DMS53 treated with DMSO at 0.1 percent for 48 hours (cell line): ENCODE results near the gene VWC2.
"Not testable (repeated sequence)": the region's sequence is repeated elsewhere in the genome, so short reads cannot be mapped to it uniquely, and the experiment has no call there.

Source experiments
- DNase-seq: peaks from one replicate; lab custom pipeline; 2025; ENCODE audit not compliant: unreplicated experiment; lab: John Stamatoyannopoulos, UW

VWC2 gene

GRCh38 chr7:49850921-49851613 lies 77.6 kb downstream of the VWC2 start:
- no peak for DNase-seq

DNA sequence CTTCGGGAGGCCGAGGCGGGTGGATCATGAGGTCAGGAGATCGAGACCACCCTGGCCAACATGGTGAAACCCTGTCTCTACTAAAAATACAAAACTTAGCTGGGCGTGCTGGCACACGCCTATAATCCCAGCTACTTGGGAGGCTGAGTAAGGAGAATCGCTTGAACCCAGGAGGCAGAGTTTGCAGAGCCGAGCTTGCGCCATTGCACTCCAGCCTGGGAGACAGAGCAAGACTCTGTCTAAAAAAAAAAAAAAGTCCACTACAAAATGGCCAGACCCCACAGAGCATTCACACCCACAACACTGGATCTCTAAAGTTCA lies 78.1 kb downstream of the VWC2 start:
- DNase-seq, result not testable (repeated sequence)

- peak; percentile 54 for DNase-seq
Observed at GRCh38 chr7:49852619-49853462, 79.4 kb downstream of the VWC2 start.

- no peak for DNase-seq
Observed at GRCh38 chr7:49855281-49855980, 82.0 kb downstream of the VWC2 start.

DNA sequence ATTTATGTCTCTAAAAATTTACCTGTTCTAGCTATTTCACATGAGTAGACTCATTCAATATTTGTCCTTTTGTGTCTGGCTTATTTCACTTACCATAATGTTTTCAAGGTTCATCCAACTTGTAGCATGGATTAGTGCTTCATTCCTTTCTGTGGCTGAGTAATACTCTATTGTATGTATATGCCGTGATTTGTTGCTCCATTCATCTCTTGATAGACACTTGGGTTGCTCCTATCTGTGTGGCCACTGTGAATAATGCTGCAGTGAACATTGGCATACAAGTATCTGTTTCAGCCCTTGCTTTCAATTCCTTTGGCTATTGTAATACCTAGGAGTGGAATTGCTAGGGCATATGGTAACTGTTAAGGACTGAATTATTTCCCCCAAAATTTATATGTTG lies 86.9 kb downstream of the VWC2 start:
- no peak for DNase-seq

DNA sequence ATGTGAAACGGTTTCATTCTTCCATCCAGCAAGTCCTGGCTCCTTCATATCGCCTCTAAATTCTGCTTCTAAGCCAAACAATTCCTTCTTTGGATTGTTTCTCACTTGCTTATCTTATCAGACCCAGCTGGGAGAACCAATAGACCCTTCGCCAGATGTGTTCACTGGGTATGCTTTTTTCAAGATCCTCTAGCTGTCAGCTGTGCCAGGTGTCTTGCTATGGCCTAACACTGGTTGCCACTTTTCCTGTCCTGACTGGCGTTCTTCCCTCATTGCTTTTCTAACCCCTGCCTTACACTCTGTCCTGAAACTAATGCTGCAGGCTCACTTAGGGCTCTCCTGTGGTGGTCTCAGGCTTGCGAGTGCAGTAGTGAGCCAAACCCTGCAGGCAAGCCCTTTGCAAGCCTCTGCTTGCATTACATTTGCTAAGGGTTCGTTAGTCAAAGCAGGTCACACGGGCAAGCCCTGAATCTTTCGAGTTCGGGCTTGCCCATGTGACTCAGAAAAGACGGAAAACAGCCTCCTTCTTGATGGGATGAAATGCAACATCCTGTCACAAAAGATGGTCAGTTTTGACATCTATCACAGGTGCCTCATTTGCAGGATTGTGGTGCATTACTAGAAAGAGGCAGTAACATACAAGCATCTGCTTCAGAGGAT lies 92.8 kb downstream of the VWC2 start:
- DNase-seq, result no peak

- no peak for DNase-seq
Observed at GRCh38 chr7:49866910-49867309, 93.5 kb downstream of the VWC2 start.

GRCh38 chr7:49873420-49873819 lies 100.0 kb downstream of the VWC2 start:
- DNase-seq, result no peak

GRCh38 chr7:49875336-49875735 lies 101.9 kb downstream of the VWC2 start:
- no peak for DNase-seq

- no peak for DNase-seq
Observed at GRCh38 chr7:49876202-49876601, 102.8 kb downstream of the VWC2 start.

- no peak for DNase-seq
Observed at GRCh38 chr7:49878089-49878488, 104.7 kb downstream of the VWC2 start.

DNA sequence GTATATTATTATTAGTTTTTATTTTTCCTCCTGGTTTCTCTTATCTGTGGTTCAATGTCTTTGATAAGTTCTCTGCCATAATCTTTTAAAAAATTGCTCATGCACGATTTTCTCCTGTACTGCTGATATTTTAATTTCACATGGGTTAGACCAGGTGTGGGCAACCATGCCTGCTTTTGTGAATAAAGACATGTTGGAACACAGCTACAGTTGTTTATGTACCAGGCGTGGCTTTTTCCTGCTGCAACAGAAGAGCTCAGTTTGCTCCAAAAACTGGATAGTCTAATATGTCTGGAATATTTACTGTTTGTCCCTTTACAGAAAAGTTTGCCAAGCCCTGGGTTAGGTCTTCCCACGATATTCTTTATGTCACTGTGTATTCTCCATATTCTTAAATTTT lies 105.2 kb downstream of the VWC2 start:
- DNase-seq, result no peak

- no peak for DNase-seq
Observed at GRCh38 chr7:49883933-49884332, 110.5 kb downstream of the VWC2 start.

GRCh38 chr7:49885593-49886285 lies 112.3 kb downstream of the VWC2 start:
- DNase-seq, result no peak

GRCh38 chr7:49892481-49892880 lies 119.0 kb downstream of the VWC2 start:
- DNase-seq, result no peak

- no peak for DNase-seq
Observed at GRCh38 chr7:49893131-49893530, 119.7 kb downstream of the VWC2 start.

DNA sequence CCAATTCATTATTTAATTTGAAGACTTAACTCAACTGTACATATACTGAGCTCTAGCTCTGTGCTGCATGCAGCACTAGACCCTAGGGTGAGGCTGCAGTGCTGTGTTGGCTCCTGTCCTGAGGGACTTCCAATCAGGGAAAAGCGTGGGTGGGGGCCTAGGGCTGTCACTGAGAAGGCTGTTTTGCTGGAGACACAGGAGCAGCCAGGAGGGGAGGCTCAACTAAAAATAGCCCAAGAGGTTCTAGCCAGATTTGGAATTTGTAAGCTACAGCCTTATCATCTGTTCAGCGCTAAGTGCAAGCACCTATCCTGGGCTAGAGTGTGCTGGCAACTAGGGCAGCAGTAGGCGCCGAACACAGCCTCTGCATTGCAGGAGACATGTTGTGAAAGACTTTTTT lies 121.1 kb downstream of the VWC2 start:
- DNase-seq, result no peak

GRCh38 chr7:49911909-49912308 lies 138.5 kb downstream of the VWC2 start:
- no peak for DNase-seq

- DNase-seq, result no peak
Observed at GRCh38 chr7:49926720-49927119, 153.3 kb downstream of the VWC2 start.

GRCh38 chr7:49927631-49928030 lies 154.2 kb downstream of the VWC2 start:
- no peak for DNase-seq

GRCh38 chr7:49928787-49929186 lies 155.3 kb downstream of the VWC2 start:
- no peak for DNase-seq
